NOMO-1 (cell line): ENCODE data around the gene PCDHGB1.
"Not testable (repeated sequence)": the region's sequence is repeated elsewhere in the genome, so short reads cannot be mapped to it uniquely, and the experiment has no call there.

Source experiments
- DNase-seq, 2 experiments: peaks; one replicate each; lab custom pipeline; 2025; ENCODE audit not compliant: unreplicated experiment in 2 of 2; lab: John Stamatoyannopoulos, UW

PCDHGB1 gene

DNA sequence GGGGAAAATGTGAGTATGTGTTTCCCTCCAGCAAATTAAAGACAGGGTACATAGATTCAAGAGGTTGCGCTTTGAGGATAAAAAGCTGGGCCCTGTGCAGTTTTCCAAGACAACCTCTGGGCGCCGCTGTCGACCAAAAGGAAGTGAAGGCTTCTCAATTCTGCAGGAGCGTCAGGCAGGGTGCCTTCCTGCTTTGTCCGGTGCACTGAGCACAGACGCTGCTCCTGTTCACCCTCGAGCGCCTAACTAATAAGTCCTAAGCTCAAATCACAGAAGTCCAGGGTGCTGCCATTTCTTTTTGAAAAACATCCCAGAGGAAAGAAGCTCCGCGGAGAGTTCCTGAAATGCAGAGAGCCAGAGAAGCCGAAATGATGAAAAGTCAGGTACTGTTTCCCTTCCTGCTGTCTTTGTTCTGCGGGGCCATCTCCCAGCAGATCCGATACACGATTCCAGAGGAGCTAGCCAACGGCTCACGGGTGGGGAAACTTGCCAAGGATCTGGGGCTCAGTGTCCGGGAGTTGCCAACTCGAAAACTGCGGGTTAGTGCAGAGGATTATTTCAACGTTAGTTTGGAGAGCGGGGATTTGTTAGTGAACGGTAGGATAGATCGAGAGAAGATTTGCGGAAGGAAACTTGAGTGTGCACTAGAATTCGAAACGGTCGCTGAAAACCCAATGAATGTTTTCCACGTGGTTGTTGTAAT is at the start of gene PCDHGB1:
TSS of gene PCDHGB1 (plus strand) at position 183 of the 703 bp plus-strand sequence. CDS start at position 345, 162 bp downstream.
- no peak for DNase-seq

DNA sequence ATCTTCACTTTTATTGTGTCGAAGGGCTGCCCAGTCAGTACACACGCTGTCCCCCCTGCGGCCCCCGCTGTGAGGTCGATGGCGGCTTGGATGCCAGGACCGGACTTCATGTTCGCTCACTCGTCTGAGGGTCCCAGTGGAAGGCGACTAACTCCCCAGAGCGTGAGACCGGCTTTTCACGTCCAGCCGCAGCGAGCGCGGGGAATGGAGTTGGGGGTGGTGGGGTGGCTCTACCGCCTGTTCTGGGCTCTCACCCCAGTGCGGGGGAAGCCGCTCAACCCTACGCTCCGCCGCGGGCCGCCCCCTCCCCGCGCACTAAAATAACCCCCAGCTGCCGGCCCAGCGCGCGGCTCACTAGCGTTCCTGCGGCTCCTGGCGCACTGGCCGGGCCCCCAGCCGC is 46.1 kb upstream of the PCDHGB1 start, which contains the start of gene SLC25A2:
TSS of gene SLC25A2 (minus strand) at position 294 of the 400 bp plus-strand sequence. CDS start at position 110, 184 bp downstream.
- no peak for DNase-seq

GRCh38 chr5:141306630-141307029 is 43.3 kb upstream of the PCDHGB1 start:
- DNase-seq, result no peak

GRCh38 chr5:141313711-141314110 is 36.2 kb upstream of the PCDHGB1 start:
- no peak for DNase-seq

DNA sequence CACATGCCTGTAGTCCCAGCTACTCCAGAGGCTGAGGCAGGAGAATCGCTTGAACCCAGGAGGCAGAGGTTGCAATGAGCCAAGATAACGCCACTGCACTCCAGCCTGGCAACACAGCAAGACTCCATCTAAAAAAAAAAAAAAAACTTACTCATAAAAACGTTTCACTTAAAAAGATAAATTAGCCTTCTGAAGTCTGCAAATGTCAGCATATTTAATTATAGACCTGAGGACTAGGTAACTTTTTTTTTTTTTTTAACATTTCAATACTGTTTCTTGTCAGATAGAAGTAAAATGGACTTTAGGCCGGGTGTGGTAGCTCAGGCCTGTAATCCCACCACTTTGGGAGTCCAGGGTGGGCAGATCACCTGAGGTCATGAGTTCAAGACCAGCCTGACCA is 32.9 kb upstream of the PCDHGB1 start:
- not testable (repeated sequence) for DNase-seq

DNA sequence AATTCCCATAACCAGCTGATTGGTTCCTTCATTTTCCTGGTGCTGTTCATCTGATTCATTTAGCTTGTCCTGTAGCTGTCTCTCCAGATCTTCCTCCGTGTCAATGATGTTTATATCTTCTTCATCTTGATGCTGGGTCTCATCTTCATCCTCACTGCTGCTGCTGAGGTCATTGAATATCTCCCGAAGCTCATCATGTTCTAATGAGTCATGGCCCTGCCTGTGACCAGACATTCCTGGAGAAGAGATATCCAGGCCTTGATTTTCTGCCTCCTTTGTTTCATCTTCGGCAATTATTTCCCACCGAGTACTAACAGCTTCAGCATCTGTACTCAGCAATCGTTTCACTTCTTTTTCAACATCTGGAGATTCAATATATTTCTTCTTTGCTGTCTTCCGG is 30.7 kb upstream of the PCDHGB1 start:
- DNase-seq, result no peak

GRCh38 chr5:141319699-141320098 is 30.2 kb upstream of the PCDHGB1 start:
- DNase-seq, result no peak

DNA sequence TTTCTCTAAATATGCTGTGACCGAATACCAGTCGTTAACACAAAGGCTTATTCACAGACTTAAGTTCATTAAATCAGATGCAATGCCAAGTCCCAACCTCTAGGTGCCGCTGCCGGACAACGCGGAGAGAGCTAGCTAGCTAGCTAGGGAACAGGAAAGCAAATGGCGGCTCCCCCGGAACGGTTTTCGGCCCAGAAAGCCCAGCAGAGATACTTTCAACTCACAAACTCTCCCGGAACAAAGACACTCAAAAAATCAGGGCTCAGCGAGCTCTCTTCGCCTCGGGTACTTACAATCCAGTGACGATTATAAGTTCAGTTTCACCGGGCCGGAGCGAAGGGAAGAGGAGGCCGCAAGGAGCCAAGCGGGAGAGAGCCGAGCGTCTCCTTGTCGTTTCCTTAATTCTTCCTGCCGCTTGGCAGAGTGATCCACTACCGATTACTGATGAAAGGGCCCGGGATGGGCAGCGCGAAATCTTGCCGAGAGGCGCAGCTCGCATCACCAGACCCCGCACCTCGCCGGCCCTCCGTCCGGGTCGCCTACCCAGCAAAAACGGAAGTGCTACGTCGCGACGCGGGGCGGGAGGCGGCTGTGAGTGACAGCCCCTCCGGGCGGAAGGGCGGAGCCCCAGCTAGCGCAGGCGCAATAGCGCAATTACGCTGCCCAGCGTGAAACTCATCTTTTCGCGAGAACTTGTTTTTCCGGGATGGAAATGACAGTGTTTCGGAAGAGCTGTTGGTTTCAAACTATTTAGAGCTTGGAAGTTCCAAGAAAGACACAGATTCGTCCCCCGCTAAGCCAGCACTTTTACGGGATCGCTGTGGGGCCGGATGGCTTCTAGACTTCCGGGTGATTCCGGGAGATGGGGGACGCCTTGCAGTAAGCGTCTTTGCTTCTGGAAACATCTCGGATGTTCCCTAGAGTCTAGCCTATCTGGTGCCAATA is 29.4 kb upstream of the PCDHGB1 start, which contains the start of gene TAF7:
TSS of gene TAF7 (minus strand) at position 560 of the 945 bp plus-strand sequence. CDS start 740 bp downstream, outside the sequence.
- peak; percentile 86 to 90 for DNase-seq

GRCh38 chr5:141322261-141322660 is 27.6 kb upstream of the PCDHGB1 start:
- no peak for DNase-seq

- peak; percentile 39 to 53 for DNase-seq
Measured at GRCh38 chr5:141326088-141326854, 23.6 kb upstream of the PCDHGB1 start.

GRCh38 chr5:141328231-141328630 is 21.7 kb upstream of the PCDHGB1 start:
- DNase-seq, result no peak

DNA sequence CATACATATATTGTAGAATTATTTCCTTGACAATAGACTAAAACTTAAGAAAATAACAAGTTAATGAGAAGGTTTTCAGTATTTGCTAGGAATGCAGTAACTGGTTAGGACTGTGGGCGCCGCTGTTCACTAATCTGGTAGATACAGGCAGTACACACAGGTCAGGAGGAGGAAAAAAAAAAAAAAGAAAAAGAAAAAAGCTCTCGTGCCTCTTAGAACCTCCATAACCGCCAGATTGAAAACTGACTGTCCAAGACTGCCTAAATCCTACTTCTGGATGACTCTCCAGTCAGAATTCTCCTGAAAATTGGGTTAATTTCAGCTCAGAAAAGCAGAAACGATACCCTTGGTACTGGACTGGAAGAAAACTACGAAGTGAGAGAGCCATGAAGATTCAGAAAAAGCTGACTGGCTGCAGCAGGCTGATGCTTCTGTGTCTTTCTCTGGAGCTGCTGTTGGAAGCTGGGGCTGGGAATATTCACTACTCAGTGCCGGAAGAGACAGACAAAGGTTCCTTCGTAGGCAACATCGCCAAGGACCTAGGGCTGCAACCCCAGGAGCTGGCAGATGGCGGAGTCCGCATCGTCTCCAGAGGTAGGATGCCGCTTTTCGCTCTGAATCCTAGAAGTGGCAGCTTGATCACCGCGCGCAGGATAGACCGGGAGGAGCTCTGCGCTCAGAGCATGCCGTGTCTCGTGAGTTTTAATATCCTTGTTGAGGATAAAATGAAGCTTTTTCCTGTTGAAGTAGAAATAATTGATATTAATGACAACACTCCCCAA is 19.4 kb upstream of the PCDHGB1 start, which contains the start of gene PCDHGA1:
TSS of gene PCDHGA1 (plus strand) at position 216 of the 782 bp plus-strand sequence.
- no peak for DNase-seq

DNA sequence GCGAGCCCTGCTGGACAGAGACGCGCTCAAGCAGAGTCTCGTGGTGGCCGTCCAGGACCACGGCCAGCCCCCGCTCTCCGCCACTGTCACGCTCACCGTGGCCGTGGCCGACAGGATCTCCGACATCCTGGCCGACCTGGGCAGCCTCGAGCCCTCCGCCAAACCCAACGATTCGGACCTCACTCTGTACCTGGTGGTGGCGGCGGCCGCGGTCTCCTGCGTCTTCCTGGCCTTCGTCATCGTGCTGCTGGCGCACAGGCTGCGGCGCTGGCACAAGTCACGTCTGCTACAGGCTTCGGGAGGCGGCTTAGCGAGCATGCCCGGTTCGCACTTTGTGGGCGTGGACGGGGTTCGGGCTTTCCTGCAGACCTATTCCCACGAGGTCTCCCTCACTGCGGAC is 17.3 kb upstream of the PCDHGB1 start:
- not testable (repeated sequence) for DNase-seq

DNA sequence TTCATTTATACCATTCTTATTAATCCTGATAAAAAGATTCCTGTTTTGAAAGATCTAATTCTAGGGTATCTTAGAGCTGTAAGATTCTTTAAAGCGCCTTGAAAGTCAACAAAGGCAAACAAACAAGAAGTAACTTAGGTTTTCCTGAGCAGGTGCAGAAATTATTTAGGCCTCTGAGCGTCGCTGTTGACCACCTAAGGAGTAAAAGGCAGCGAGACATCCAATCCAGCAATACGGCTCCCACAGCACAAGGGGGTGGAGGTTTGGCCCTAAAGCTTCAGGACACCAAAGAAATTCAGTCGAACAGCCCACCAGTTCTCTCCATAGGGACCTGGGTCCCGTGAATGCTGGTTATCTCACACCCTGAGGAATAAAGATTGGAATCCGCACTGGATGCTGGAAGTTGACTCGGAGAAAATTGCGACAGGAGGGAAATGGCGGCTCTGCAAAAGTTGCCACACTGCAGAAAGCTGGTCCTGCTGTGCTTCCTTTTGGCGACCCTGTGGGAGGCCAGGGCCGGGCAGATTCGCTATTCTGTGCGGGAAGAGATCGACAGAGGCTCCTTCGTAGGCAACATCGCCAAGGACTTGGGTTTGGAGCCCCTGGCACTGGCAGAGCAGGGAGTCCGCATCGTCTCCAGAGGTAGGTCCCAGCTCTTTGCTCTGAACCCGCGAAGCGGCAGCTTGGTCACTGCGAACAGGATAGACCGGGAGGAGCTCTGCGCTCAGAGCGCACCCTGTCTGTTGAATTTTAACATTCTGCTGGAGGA is 11.2 kb upstream of the PCDHGB1 start, which contains the start of gene PCDHGA2:
TSS of gene PCDHGA2 (plus strand) at position 223 of the 769 bp plus-strand sequence.
- DNase-seq, result no peak

DNA sequence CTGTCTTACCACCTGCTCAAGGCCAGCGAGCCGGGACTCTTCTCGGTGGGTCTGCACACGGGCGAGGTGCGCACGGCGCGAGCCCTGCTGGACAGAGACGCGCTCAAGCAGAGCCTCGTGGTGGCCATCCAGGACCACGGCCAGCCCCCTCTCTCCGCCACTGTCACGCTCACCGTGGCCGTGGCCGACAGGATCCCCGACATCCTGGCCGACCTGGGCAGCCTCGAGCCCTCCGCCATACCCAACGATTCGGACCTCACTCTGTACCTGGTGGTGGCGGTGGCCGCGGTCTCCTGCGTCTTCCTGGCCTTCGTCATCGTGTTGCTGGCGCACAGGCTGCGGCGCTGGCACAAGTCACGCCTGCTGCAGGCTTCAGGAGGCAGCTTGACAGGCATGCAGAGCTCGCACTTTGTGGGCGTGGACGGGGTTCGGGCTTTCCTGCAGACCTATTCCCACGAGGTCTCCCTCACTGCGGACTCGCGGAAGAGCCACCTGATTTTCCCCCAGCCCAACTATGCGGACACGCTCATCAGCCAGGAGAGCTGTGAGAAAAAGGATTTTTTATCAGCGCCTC is 9.0 kb upstream of the PCDHGB1 start:
- DNase-seq, result not testable (repeated sequence)

DNA sequence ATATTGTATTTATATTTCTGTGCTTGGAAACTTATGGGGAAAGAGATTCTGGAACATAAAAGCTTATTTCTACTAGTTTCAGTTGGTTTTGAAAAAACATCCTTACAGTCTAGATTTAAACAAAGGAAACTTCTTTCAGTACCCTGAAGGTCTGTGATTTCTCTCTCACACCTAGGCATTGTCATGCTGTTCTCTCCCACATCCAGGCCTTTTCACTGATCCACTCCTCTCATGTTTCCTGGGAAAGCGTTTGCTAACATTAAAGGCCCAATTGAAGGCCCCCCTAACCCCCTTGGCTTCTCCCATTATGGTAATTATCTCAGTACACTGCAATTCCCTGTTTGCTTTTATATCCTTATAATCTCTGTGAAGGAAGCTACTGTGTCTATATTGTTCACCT is 7.1 kb upstream of the PCDHGB1 start:
- DNase-seq, result no peak

GRCh38 chr5:141343242-141343952 is 6.5 kb upstream of the PCDHGB1 start, which contains the start of gene PCDHGA3:
PCDHGA3 (plus strand) TSS chr5:141343829; CDS start chr5:141344034, 205 bp downstream.
- no peak for DNase-seq

DNA sequence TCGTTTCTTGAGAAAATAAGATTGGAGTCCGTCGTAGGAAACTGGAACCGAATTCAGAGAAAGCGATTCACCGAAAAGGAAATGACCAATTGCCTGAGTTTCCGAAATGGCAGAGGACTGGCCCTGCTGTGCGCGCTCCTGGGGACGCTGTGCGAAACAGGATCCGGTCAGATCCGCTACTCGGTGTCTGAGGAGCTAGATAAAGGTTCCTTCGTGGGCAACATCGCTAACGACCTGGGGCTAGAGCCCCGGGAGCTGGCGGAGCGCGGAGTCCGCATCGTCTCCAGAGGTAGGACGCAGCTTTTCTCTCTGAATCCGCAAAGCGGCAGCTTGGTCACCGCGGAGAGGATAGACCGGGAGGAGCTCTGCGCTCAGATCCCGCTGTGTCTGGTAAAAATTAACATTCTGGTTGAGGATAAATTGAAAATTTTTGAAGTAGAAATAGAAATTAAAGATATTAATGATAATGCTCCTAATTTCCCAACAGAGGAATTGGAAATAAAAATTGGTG is 5.9 kb upstream of the PCDHGB1 start:
- DNase-seq, result no peak
